Trophoblast cell (in vitro differentiated cells and primary cell): ENCODE results near the gene NIT1.

Experiments used
- DNase-seq, 2 donors: peaks; one replicate each; pipeline ENCODE4 v3.0.0-alpha.2; 2016
- H2AFZ ChIP-seq: 2 replicates; pipeline ENCODE4 v1.6.1; 2013; ENCODE audit warnings: low read length, moderate library complexity, mild to moderate bottlenecking; ENCODE audit not compliant: insufficient read depth, poor library complexity
- H2AK5ac ChIP-seq: 2 replicates; pipeline ENCODE4 v1.6.1; 2013; ENCODE audit warnings: mild to moderate bottlenecking, low read length
- H2BK120ac ChIP-seq: 2 replicates; pipeline ENCODE4 v1.6.1; 2013; ENCODE audit warnings: low read length, mild to moderate bottlenecking, moderate library complexity; ENCODE audit not compliant: insufficient read depth, poor library complexity
- H2BK12ac ChIP-seq: 2 replicates; pipeline ENCODE4 v1.6.1; 2013; ENCODE audit warnings: mild to moderate bottlenecking, low read length, moderate library complexity
- H2BK5ac ChIP-seq: 2 replicates; pipeline ENCODE4 v1.6.1; 2013; ENCODE audit warnings: low read length, low read depth, moderate library complexity, mild to moderate bottlenecking; ENCODE audit not compliant: poor library complexity
- H3K14ac ChIP-seq: 2 replicates; pipeline ENCODE4 v1.6.1; 2013; ENCODE audit warnings: mild to moderate bottlenecking, low read length
- H3K18ac ChIP-seq: 2 replicates; pipeline ENCODE4 v1.6.1; 2013; ENCODE audit warnings: mild to moderate bottlenecking, low read length
- H3K23ac ChIP-seq: 2 replicates; pipeline ENCODE4 v1.6.1; 2013; ENCODE audit warnings: low read length
- H3K27ac ChIP-seq: 2 replicates; pipeline ENCODE4 v1.5.1; 2013; ENCODE audit warnings: low read depth, mild to moderate bottlenecking, inconsistent platforms, low read length, moderate library complexity
- H3K27me3 ChIP-seq: 2 replicates; pipeline ENCODE4 v1.6.1; 2013; ENCODE audit warnings: inconsistent platforms, mild to moderate bottlenecking, low read length, moderate library complexity; ENCODE audit not compliant: insufficient read depth
- H3K36me3 ChIP-seq, 2 experiments: 1 replicate in 1 of 2; 2 replicates in 1 of 2; pipeline ENCODE4 v1.6.1; 2013; ENCODE audit warnings: low read length in 2 of 2, mild to moderate bottlenecking in 2 of 2, moderate library complexity in 1 of 2; ENCODE audit not compliant: insufficient read depth in 2 of 2, control insufficient read depth in 1 of 2
- H3K4ac ChIP-seq: 2 replicates; pipeline ENCODE4 v1.6.1; 2013; ENCODE audit warnings: low read depth, mild to moderate bottlenecking, low read length, moderate library complexity
- H3K4me1 ChIP-seq, 2 experiments: 1 replicate in 1 of 2; 2 replicates in 1 of 2; pipeline ENCODE4 v1.6.1; 2013; ENCODE audit warnings: low read length in 2 of 2, mild to moderate bottlenecking in 2 of 2, moderate library complexity in 1 of 2; ENCODE audit not compliant: insufficient read depth in 2 of 2, control insufficient read depth in 1 of 2
- H3K4me2 ChIP-seq: 2 replicates; pipeline ENCODE4 v1.6.1; 2013; ENCODE audit warnings: inconsistent platforms, mild to moderate bottlenecking, low read length, moderate library complexity
- H3K4me3 ChIP-seq: 2 replicates; pipeline ENCODE4 v1.5.1; 2013; ENCODE audit warnings: mild to moderate bottlenecking, low read depth, low read length, inconsistent platforms
- H3K79me1 ChIP-seq: one replicate; pipeline ENCODE4 v1.6.1; 2013; ENCODE audit warnings: low read length
- H3K79me2 ChIP-seq: 2 replicates; pipeline ENCODE4 v1.6.1; 2013; ENCODE audit warnings: low read length, mild to moderate bottlenecking; ENCODE audit not compliant: control insufficient read depth, insufficient read depth, poor library complexity
- H3K9ac ChIP-seq: 2 replicates; pipeline ENCODE4 v1.6.1; 2013; ENCODE audit warnings: mild to moderate bottlenecking, low read length
- H3K9me3 ChIP-seq: 2 replicates; pipeline ENCODE4 v1.6.1; 2013; ENCODE audit warnings: low read depth, mild to moderate bottlenecking, control low read depth, inconsistent platforms, low read length; ENCODE audit not compliant: insufficient read depth
- H4K12ac ChIP-seq: 2 replicates; pipeline ENCODE4 v1.6.1; 2013; ENCODE audit warnings: low read depth, mild to moderate bottlenecking, low read length, moderate library complexity
- H4K8ac ChIP-seq: 2 replicates; pipeline ENCODE4 v1.6.1; 2013; ENCODE audit warnings: low read depth, mild to moderate bottlenecking, low read length, moderate library complexity
- H4K91ac ChIP-seq: one replicate; pipeline ENCODE4 v1.6.1; 2013; ENCODE audit warnings: low read depth, mild to moderate bottlenecking, low read length, moderate library complexity
- WGBS: extraction: QIAGEN DNeasy Blood & Tissue Kit; methylation state at CpG from one replicate; pipeline ENCODE4 v1.1.7; 2013; ENCODE audit warnings: missing lambda C conversion rate; ENCODE audit not compliant: insufficient read length, insufficient coverage; ENCODE audit errors: extremely low coverage; 5-methylcytosine and 5-hydroxymethylcytosine counted together

NIT1 gene

GRCh38 chr1:161073474-161074121 is 44.3 kb upstream of the NIT1 start:
- H3K79me2 ChIP-seq: no peaks in the 10 kb centered on the region
- H3K14ac ChIP-seq: peak overlapping the region; percentile 13
- H3K9me3 ChIP-seq: peaks cover 2% of the 10 kb centered on the region
- H3K23ac ChIP-seq: no peak overlapping the region
- WGBS: no CpG with 5 or more reads among the region's 7 CpGs
- H4K8ac ChIP-seq: no peak overlapping the region
- peak overlapping the region; percentile 39 for H2BK120ac ChIP-seq
- H2AFZ ChIP-seq: no peak overlapping the region
- no peak overlapping the region for H3K4me3 ChIP-seq
- H3K18ac ChIP-seq: no peak overlapping the region
- no peak overlapping the region for H3K4me2 ChIP-seq
- H3K4me1 ChIP-seq: peaks cover 12 to 24% of the 10 kb centered on the region in 2 experiments
- H3K27me3 ChIP-seq: no peaks in the 10 kb centered on the region
- peak overlapping the region; percentile 50 for H2BK12ac ChIP-seq
- H2AK5ac ChIP-seq: peak overlapping the region; percentile 45
- DNase-seq: peak; percentile 88 to 92
- H4K12ac ChIP-seq: no peak overlapping the region
- no peak overlapping the region for H3K9ac ChIP-seq
- H2BK5ac ChIP-seq: no peak overlapping the region
- H3K27ac ChIP-seq: no peak overlapping the region
- peaks cover 23 to 25% of the 10 kb centered on the region in 2 experiments for H3K36me3 ChIP-seq
- H3K79me1 ChIP-seq: peaks cover 12% of the 10 kb centered on the region
- H4K91ac ChIP-seq: peak overlapping the region; percentile 74
- no peak overlapping the region for H3K4ac ChIP-seq

DNA sequence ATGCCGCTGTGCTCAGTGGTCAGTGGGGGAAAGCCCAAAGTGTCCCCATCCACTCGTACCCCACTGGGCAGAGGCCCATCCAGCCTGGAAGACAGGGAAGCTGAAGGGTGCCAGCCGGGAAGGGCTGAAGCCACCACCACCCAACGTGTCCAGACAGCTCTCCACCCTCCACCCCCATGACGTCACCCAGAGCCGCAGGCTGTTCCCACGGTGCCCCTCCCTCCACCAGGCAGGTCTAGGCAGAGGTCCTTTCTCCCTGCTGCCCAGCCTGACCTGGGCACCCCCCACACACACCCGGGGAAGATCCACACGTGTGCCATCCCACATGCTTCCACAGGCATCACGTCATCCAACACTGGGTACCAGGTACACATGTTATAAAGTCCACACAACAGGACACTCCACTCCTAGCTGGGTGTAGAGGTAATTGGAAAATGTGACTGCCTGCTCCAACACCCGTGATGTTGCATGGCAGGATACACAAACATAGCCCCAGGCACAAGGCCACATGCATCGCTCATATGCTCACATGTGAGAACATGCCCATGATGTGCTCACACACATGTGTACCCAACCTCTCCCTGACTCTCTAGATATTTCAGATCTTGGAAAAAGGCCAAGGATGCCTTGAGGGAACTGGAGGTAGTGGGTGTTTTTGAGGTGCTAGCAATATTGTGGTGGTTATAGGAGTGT is 43.1 kb upstream of the NIT1 start:
- Histone ChIP-seq H3K79me2 (no peaks in the 10 kb centered on the region), H3K27ac (no peak overlapping the region), H3K36me3 (peaks cover 21 to 25% of the 10 kb centered on the region in 2 experiments), H3K27me3 (no peaks in the 10 kb centered on the region), H2BK5ac (peak overlapping the region; percentile 11), H3K23ac (no peak overlapping the region), H3K18ac (peak overlapping the region; percentile 26), H4K91ac (peak overlapping the region; percentile 74), H3K14ac (peak overlapping the region; percentile 19), H3K4ac (no peak overlapping the region), H3K4me3 (no peak overlapping the region), H3K9me3 (peaks cover 2% of the 10 kb centered on the region), H2BK120ac (peak overlapping the region; percentile 18), H2AK5ac (peak overlapping the region; percentile 67), H3K79me1 (peaks cover 20% of the 10 kb centered on the region), H3K4me1 (peaks cover 17 to 29% of the 10 kb centered on the region in 2 experiments), H3K4me2 (no peak overlapping the region), H4K12ac (no peak overlapping the region), H3K9ac (no peak overlapping the region), H4K8ac (no peak overlapping the region), H2BK12ac (peak overlapping the region; percentile 70), H2AFZ (no peak overlapping the region)
- WGBS: no CpG with 5 or more reads among the region's 12 CpGs
- peak; percentile 44 to 59 for DNase-seq

DNA sequence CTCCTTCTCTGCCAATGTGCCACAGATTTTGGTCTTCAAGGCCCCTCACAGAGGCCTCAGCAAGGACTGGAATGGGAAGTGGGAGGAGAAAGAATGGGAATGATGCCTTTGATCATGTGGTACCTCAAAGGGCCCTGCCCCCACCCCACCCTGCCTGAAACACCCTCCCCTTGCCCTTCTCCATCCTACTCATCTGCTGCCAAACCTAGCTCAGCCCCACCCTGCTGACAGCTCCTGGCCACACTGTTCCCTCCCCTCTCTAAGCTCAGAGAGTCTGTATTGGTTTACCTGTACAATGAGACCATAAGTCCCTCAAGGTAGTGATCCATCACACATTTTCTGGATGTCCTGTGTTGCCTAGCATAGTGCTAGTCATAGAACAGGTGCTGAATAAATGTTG is 41.5 kb upstream of the NIT1 start:
- DNase-seq: no peak
- H3K4me1 ChIP-seq: peaks cover 31 to 45% of the 10 kb centered on the region in 2 experiments
- no peak overlapping the region for H4K8ac ChIP-seq
- no peak overlapping the region for H4K91ac ChIP-seq
- no peak overlapping the region for H3K9ac ChIP-seq
- H3K4ac ChIP-seq: no peak overlapping the region
- H3K4me3 ChIP-seq: no peak overlapping the region
- no peak overlapping the region for H2BK120ac ChIP-seq
- no peak overlapping the region for H2BK5ac ChIP-seq
- no peak overlapping the region for H3K18ac ChIP-seq
- H4K12ac ChIP-seq: no peak overlapping the region
- no peak overlapping the region for H3K4me2 ChIP-seq
- no peak overlapping the region for H2AFZ ChIP-seq
- no peak overlapping the region for H3K23ac ChIP-seq
- H2BK12ac ChIP-seq: peak overlapping the region; percentile 51
- no peaks in the 10 kb centered on the region for H3K27me3 ChIP-seq
- H3K79me1 ChIP-seq: peaks cover 34% of the 10 kb centered on the region
- H3K9me3 ChIP-seq: peaks cover 2% of the 10 kb centered on the region
- H3K36me3 ChIP-seq: peaks cover 21 to 22% of the 10 kb centered on the region in 2 experiments
- no peak overlapping the region for H3K14ac ChIP-seq
- H3K27ac ChIP-seq: no peak overlapping the region
- H2AK5ac ChIP-seq: no peak overlapping the region
- H3K79me2 ChIP-seq: peaks cover 2% of the 10 kb centered on the region

GRCh38 chr1:161077426-161077825 is 40.5 kb upstream of the NIT1 start:
- Histone ChIP-seq H3K9ac (no peak overlapping the region), H4K91ac (no peak overlapping the region), H3K14ac (no peak overlapping the region), H3K4me3 (no peak overlapping the region), H3K79me2 (peaks cover 3% of the 10 kb centered on the region), H2AFZ (no peak overlapping the region), H3K27me3 (no peaks in the 10 kb centered on the region), H3K4me1 (peaks cover 37 to 48% of the 10 kb centered on the region in 2 experiments), H3K79me1 (peaks cover 40% of the 10 kb centered on the region), H2BK5ac (peak overlapping the region; percentile 19), H4K12ac (no peak overlapping the region), H3K4ac (no peak overlapping the region), H3K4me2 (no peak overlapping the region), H3K36me3 (peaks cover 18% of the 10 kb centered on the region in 2 experiments), H2BK120ac (no peak overlapping the region), H3K27ac (no peak overlapping the region), H4K8ac (no peak overlapping the region), H3K18ac (no peak overlapping the region), H3K9me3 (peaks cover 2% of the 10 kb centered on the region), H3K23ac (no peak overlapping the region), H2AK5ac (peak overlapping the region; percentile 1), H2BK12ac (peak overlapping the region; percentile 53)
- no peak for DNase-seq
- no CpG with 5 or more reads among the region's 9 CpGs for WGBS
